OCI-LY3 (cell line): ENCODE results near the gene LRRC1.

Experiments
- H2AFZ ChIP-seq: fragments of 200-600, 300-600 bp; shearing (Covaris generic); 2 replicates; pipeline ENCODE4 v1.6.0; 2014; ENCODE audit warnings: antibody characterized with exemption, low read depth, low read length
- H3K27ac ChIP-seq: fragments of 200-600, 300-600 bp; sonication (generic); 2 replicates; pipeline ENCODE4 v1.5.1; 2014; ENCODE audit warnings: mild to moderate bottlenecking, low read length, moderate library complexity, mixed read lengths
- H3K27me3 ChIP-seq: fragments of 200-600, 300-600 bp; sonication (generic); 2 replicates; pipeline ENCODE4 v1.6.1; 2014; ENCODE audit warnings: low read depth, low read length, mixed read lengths
- H3K36me3 ChIP-seq: fragments of 200-600, 300-600 bp; sonication (generic); replicated peaks from 2 replicates; pipeline ENCODE3; 2014; ENCODE audit warnings: low read depth, low read length, mixed read lengths
- H3K4me1 ChIP-seq: fragments of 300-600, 200-600 bp; sonication (generic); 2 replicates; pipeline ENCODE4 v1.6.1; 2014; ENCODE audit warnings: low read length, mixed read lengths
- H3K4me2 ChIP-seq: fragments of 200-600, 300-600 bp; sonication (generic); 2 replicates; pipeline ENCODE4 v1.6.1; 2014; ENCODE audit warnings: low read length, mixed read lengths
- H3K4me3 ChIP-seq: fragments of 300-600, 200-600 bp; sonication (generic); 2 replicates; pipeline ENCODE4 v1.5.1; 2014; ENCODE audit warnings: antibody characterized with exemption, mild to moderate bottlenecking, low read length, moderate library complexity
- H3K79me2 ChIP-seq: fragments of 300-600, 200-600 bp; shearing (Covaris generic); 2 replicates; pipeline ENCODE4 v1.6.1; 2014; ENCODE audit warnings: mild to moderate bottlenecking, low read length, mixed read lengths
- H3K9ac ChIP-seq: fragments of 300-600, 200-600 bp; shearing (Covaris generic); 2 replicates; pipeline ENCODE4 v1.6.0; 2014; ENCODE audit warnings: mild to moderate bottlenecking, low read length, moderate library complexity
- H3K9me3 ChIP-seq: fragments of 200-600, 300-600 bp; shearing (Covaris generic); 2 replicates; pipeline ENCODE4 v1.6.1; 2014; ENCODE audit warnings: low read length, mixed read lengths; ENCODE audit not compliant: insufficient read depth
- H4K20me1 ChIP-seq: fragments of 200-600, 300-600 bp; sonication (generic); 2 replicates; pipeline ENCODE4 v1.6.1; 2016; ENCODE audit warnings: low read length, mixed read lengths; ENCODE audit not compliant: insufficient read depth
- EZH2phosphoT487 ChIP-seq: fragments of 200-600 bp; shearing (Covaris generic); IDR thresholded peaks from 2 replicates; pipeline ENCODE4 v1.6.1; 2018; ENCODE audit warnings: antibody characterized with exemption, mixed run types, low read depth
- TF ChIP-seq, protein P1 (sequence below): fragments of 200-600, 300-600 bp; sonication (generic); IDR thresholded peaks from 2 replicates; pipeline ENCODE4 v1.5.1; 2014; ENCODE audit warnings: antibody characterized with exemption, low read length, low read depth

The LRRC1 gene

DNA sequence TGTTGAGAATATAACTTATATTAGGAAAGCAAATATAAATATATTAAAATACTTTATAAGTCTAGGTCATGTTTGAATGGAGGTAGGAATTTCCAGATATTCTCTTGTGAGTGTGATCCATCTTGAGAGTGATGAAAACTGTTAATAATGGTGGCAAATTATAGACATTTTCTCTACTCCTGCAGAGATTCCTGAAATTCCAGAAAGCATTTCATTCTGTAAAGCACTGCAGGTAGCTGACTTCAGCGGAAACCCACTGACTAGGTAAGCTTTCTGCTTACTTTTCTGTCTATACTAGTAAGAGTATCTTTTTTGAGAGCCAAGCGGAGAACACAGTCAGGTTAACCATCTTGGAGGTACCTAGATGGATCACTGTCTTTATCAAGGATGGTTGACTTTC, 84.0 kb downstream of the LRRC1 start:
- no peak overlapping the region for H3K4me3 ChIP-seq
- H3K79me2 ChIP-seq, result no peaks in the 10 kb centered on the region
- TF ChIP-seq EZH2phosphoT487, result no peak
- TF ChIP-seq, protein P1, sequence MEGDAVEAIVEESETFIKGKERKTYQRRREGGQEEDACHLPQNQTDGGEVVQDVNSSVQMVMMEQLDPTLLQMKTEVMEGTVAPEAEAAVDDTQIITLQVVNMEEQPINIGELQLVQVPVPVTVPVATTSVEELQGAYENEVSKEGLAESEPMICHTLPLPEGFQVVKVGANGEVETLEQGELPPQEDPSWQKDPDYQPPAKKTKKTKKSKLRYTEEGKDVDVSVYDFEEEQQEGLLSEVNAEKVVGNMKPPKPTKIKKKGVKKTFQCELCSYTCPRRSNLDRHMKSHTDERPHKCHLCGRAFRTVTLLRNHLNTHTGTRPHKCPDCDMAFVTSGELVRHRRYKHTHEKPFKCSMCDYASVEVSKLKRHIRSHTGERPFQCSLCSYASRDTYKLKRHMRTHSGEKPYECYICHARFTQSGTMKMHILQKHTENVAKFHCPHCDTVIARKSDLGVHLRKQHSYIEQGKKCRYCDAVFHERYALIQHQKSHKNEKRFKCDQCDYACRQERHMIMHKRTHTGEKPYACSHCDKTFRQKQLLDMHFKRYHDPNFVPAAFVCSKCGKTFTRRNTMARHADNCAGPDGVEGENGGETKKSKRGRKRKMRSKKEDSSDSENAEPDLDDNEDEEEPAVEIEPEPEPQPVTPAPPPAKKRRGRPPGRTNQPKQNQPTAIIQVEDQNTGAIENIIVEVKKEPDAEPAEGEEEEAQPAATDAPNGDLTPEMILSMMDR, result no peak
- H3K27me3 ChIP-seq, result no peaks in the 10 kb centered on the region
- no peak overlapping the region for H3K27ac ChIP-seq
- no peaks in the 10 kb centered on the region for H3K4me1 ChIP-seq
- no peaks in the 10 kb centered on the region for H4K20me1 ChIP-seq
- H3K4me2 ChIP-seq, result no peak overlapping the region
- no peaks in the 10 kb centered on the region for H3K9me3 ChIP-seq
- no peaks in the 10 kb centered on the region for H3K36me3 ChIP-seq
- H3K9ac ChIP-seq, result no peak overlapping the region
- H2AFZ ChIP-seq, result no peak overlapping the region

DNA sequence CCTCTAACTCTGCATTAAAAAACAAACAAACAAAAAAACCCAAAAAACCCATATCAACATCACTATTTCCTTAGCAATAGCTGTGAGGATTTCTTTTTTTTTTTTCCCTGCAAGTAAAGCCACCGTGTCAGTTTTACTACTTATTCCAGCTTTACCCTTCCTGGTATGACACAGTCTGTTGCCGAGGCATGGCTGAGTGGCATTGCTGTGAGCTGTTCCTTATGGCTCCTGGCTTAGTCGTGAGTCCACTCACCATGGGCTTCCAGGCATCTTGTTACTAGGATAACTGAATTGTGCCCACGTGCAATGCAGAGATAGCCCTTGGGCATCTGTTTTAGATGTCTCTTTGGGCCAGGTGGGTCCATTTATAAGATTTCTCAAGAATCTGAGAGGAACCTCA, 84.8 kb downstream of the LRRC1 start:
- Histone ChIP-seq H3K4me2 (no peak overlapping the region), H3K36me3 (no peaks in the 10 kb centered on the region), H3K9ac (no peak overlapping the region), H3K27ac (no peak overlapping the region), H3K27me3 (no peaks in the 10 kb centered on the region), H4K20me1 (no peaks in the 10 kb centered on the region), H3K4me1 (no peaks in the 10 kb centered on the region), H2AFZ (no peak overlapping the region), H3K9me3 (no peaks in the 10 kb centered on the region), H3K4me3 (no peak overlapping the region), H3K79me2 (no peaks in the 10 kb centered on the region)
- TF ChIP-seq, protein P1, result no peak
- TF ChIP-seq EZH2phosphoT487, result no peak

DNA sequence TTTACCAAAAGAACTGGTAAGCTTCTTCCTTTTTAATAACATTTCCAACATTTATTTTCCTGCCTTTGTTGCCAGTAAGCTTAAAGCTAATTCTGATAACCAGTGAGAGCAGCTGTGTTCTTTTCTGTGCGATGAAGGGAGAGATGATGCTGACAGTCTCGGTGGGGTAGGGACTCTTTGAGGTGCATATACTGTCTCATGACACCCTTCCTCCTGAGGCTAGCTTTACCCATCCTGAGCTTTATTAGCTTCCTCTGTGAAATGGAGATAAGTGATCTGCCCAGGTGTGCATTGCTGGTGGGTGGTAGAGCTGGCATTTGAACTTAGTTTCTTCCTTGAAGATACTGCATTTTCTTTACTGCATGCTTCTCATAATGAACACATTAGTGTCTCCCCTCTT, 92.5 kb downstream of the LRRC1 start:
- H3K27ac ChIP-seq, result no peak overlapping the region

DNA sequence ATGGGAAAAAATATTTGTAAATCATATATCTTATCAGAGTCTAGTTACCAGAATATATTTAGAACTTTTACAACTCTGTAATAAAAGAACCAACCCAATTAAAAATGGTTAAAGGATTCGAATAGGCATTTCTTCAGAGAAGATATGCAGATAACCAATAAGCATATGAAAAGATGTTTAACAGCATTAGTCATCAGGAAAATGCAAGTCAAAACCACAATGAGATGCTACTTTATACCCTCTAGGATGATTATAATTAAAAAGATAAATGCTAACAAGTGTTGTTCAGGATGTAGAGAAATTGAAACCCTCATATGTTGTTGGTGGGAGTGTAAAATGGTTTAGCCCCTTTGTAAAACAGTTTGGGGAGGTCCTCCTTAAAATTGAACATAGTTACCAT, 94.1 kb downstream of the LRRC1 start:
- H3K4me2 ChIP-seq, result no peak overlapping the region
- H3K9ac ChIP-seq, result no peak overlapping the region
- no peaks in the 10 kb centered on the region for H3K79me2 ChIP-seq
- H3K36me3 ChIP-seq, result no peaks in the 10 kb centered on the region
- TF ChIP-seq, protein P1, result no peak
- no peak for TF ChIP-seq EZH2phosphoT487
- H3K27me3 ChIP-seq, result no peaks in the 10 kb centered on the region
- no peaks in the 10 kb centered on the region for H3K9me3 ChIP-seq
- H3K4me3 ChIP-seq, result no peak overlapping the region
- H3K27ac ChIP-seq, result no peak overlapping the region
- no peaks in the 10 kb centered on the region for H4K20me1 ChIP-seq
- peaks cover 3% of the 10 kb centered on the region for H3K4me1 ChIP-seq
- H2AFZ ChIP-seq, result no peak overlapping the region

More for the DNA sequence above, 92.5 kb downstream of the LRRC1 start:
- Histone ChIP-seq H2AFZ (no peak overlapping the region), H3K4me3 (no peak overlapping the region), H3K4me1 (no peaks in the 10 kb centered on the region), H3K27me3 (no peaks in the 10 kb centered on the region), H3K79me2 (no peaks in the 10 kb centered on the region), H4K20me1 (no peaks in the 10 kb centered on the region), H3K36me3 (no peaks in the 10 kb centered on the region), H3K9me3 (no peaks in the 10 kb centered on the region), H3K9ac (no peak overlapping the region), H3K4me2 (no peak overlapping the region)
- no peak for TF ChIP-seq EZH2phosphoT487
- TF ChIP-seq, protein P1, result no peak
